GM23248 (cell line): ENCODE data around the gene OR1L4. TPM values are rescaled to one million over a fixed set of nuclear protein-coding genes. Genes with fewer than 3 reads are reported as not detected.

Source experiments
- DNase-seq: peaks from one replicate; pipeline ENCODE4 v3.0.0-alpha.2; 2015
- H2AFZ ChIP-seq: fragments of 200-600 bp; sonication (generic); 2 replicates; pipeline ENCODE4 v1.6.1; 2016; ENCODE audit warnings: antibody characterized with exemption
- H3F3A ChIP-seq: fragments of 200-600 bp; sonication (generic); 2 replicates; pipeline ENCODE4 v1.6.1; 2016; ENCODE audit warnings: mild to moderate bottlenecking, antibody characterized with exemption, mixed run types; ENCODE audit not compliant: insufficient read depth
- H3K27ac ChIP-seq: fragments of 200-600 bp; sonication (generic); 2 replicates; pipeline ENCODE4 v1.5.1; 2016; ENCODE audit warnings: mild to moderate bottlenecking
- H3K27me3 ChIP-seq: fragments of 200-600 bp; sonication (generic); replicated peaks from 2 replicates; pipeline ENCODE4 v1.6.1; 2016; ENCODE audit warnings: mild to moderate bottlenecking; ENCODE audit not compliant: insufficient read depth
- H3K36me3 ChIP-seq: fragments of 200-600 bp; sonication (generic); 2 replicates; pipeline ENCODE4 v1.6.1; 2016; ENCODE audit warnings: low read depth, mild to moderate bottlenecking
- H3K4me1 ChIP-seq: fragments of 200-600 bp; sonication (generic); 2 replicates; pipeline ENCODE4 v1.6.1; 2016; ENCODE audit warnings: mild to moderate bottlenecking; ENCODE audit not compliant: insufficient read depth
- H3K4me2 ChIP-seq: fragments of 200-600 bp; sonication (generic); one replicate; pipeline ENCODE4 v1.6.1; 2016; ENCODE audit warnings: mild to moderate bottlenecking; ENCODE audit not compliant: unreplicated experiment
- H3K4me3 ChIP-seq: fragments of 200-600 bp; sonication (generic); 2 replicates; pipeline ENCODE4 v1.5.1; 2016; ENCODE audit warnings: mild to moderate bottlenecking
- H3K79me2 ChIP-seq: fragments of 200-600 bp; sonication (generic); 2 replicates; pipeline ENCODE4 v1.6.1; 2016; ENCODE audit warnings: mild to moderate bottlenecking; ENCODE audit not compliant: insufficient read depth
- H3K9ac ChIP-seq: fragments of 200-600 bp; sonication (generic); 2 replicates; pipeline ENCODE4 v1.6.1; 2016; ENCODE audit warnings: mild to moderate bottlenecking
- H3K9me2 ChIP-seq: fragments of 200-600 bp; sonication (generic); 2 replicates; pipeline ENCODE4 v1.6.1; 2016; ENCODE audit warnings: mixed run types, mild to moderate bottlenecking, moderate library complexity; ENCODE audit not compliant: insufficient read depth
- H3K9me3 ChIP-seq: fragments of 200-600 bp; sonication (generic); one replicate; pipeline ENCODE4 v1.6.1; 2017; ENCODE audit warnings: low read depth
- H4K20me1 ChIP-seq: fragments of 200-600 bp; sonication (generic); 2 replicates; pipeline ENCODE4 v1.6.0; 2016; ENCODE audit not compliant: insufficient read depth
- EZH2 ChIP-seq: fragments of 200-600 bp; sonication (generic); IDR thresholded peaks from 2 replicates; pipeline ENCODE4 v1.6.1; 2018; ENCODE audit warnings: antibody characterized with exemption, mild to moderate bottlenecking; ENCODE audit not compliant: insufficient read depth, poor library complexity, severe bottlenecking
- EZH2phosphoT487 ChIP-seq: fragments of 200-600 bp; sonication (generic); IDR thresholded peaks from 2 replicates; pipeline ENCODE4 v1.6.1; 2018; ENCODE audit warnings: antibody characterized with exemption, moderate library complexity, mild to moderate bottlenecking, low read depth; ENCODE audit not compliant: insufficient read depth
- WGBS, 2 experiments: methylation state at CpG; one replicate each; pipeline ENCODE4 v1.1.6; 2015 to 2017; ENCODE audit warnings: low lambda C conversion rate in 2 of 2, low coverage in 1 of 2; ENCODE audit errors: missing lambda C conversion rate in 2 of 2; 5-methylcytosine and 5-hydroxymethylcytosine counted together
- in situ Hi-C: fragments of 300-500 bp; cut with MboI; formaldehyde crosslinking; loops from 2 replicates; pipeline ENCODE4 v1.15.0; 2020
- polyA plus RNA-seq: library from polyadenylated mRNA; unstranded; fragments of >200 nt; fragmentation: Nextera tagmentation; extraction: Ambion mirVana; gene quantifications from 2 replicates; pipeline ENCODE4 v1.2.1, GENCODE V29; 2016
- total RNA-seq: library from RNA; depleted of rRNA; stranded (reverse); fragments of >200 nt; shearing (Covaris generic); gene quantifications from 2 replicates; pipeline ENCODE4 v1.2.3, GENCODE V29; 2014; rRNA removed

The OR1L4 gene
- total RNA-seq: not detected in 2 replicates
- polyA plus RNA-seq: not detected in 2 replicates

- H3K9ac ChIP-seq: no peak within 1 kb of the TSS
- H3K4me2 ChIP-seq: no peak within 1 kb of the TSS
- no peak within 1 kb of the TSS for H3K27ac ChIP-seq
- H3K4me1 ChIP-seq: no peaks in the 10 kb centered on the region
- no peaks in the 10 kb centered on the region for H3K79me2 ChIP-seq
- TF ChIP-seq EZH2 (no peak), EZH2phosphoT487 (no peak)
- H3K9me2 ChIP-seq: no peaks in the 10 kb centered on the region
- no peak within 1 kb of the TSS for H3K4me3 ChIP-seq
- in situ Hi-C loops: no loop called here
- no peaks in the 10 kb centered on the region for H3F3A ChIP-seq
- H3K27me3 ChIP-seq: no peaks in the 10 kb centered on the region
- H2AFZ ChIP-seq: no peak within 1 kb of the TSS
- no peaks in the 10 kb centered on the region for H3K36me3 ChIP-seq
- peaks cover 7% of the 10 kb centered on the region for H3K9me3 ChIP-seq
- WGBS, 2 experiments: 26 to 56% methylated on average over 1 of the region's 1 CpG
- DNase-seq: no peak
- H4K20me1 ChIP-seq: no peaks in the 10 kb centered on the region
Observed at GRCh38 chr9:122723690-122724089, at the start of gene OR1L4. Gene OR1L4 (plus strand): TSS chr9:122723990. CDS start chr9:122723990, 0 bp downstream.

- Histone ChIP-seq H3K27ac (no peak overlapping the region), H3K9me2 (no peaks in the 10 kb centered on the region), H3K9me3 (no peaks in the 10 kb centered on the region), H3K9ac (no peak overlapping the region), H3F3A (no peaks in the 10 kb centered on the region), H3K4me3 (no peak overlapping the region), H3K36me3 (no peaks in the 10 kb centered on the region), H3K27me3 (no peaks in the 10 kb centered on the region), H3K79me2 (no peaks in the 10 kb centered on the region), H4K20me1 (no peaks in the 10 kb centered on the region), H3K4me1 (no peaks in the 10 kb centered on the region), H3K4me2 (no peak overlapping the region), H2AFZ (no peak overlapping the region)
- TF ChIP-seq EZH2phosphoT487 (no peak), EZH2 (no peak)
- in situ Hi-C loops: no loop called here
- peak; percentile 1 for DNase-seq
Observed at GRCh38 chr9:122684851-122685250, 38.9 kb upstream of the OR1L4 start.

GRCh38 chr9:122695696-122696095 is 28.1 kb upstream of the OR1L4 start:
- in situ Hi-C loops: no loop called here
- 83 to 92% methylated on average over 1 of the region's 1 CpG for WGBS, 2 experiments

GRCh38 chr9:122718038-122718437 is 5.8 kb upstream of the OR1L4 start:
- no peaks in the 10 kb centered on the region for H3K27me3 ChIP-seq
- no peaks in the 10 kb centered on the region for H3K4me1 ChIP-seq
- H3K79me2 ChIP-seq: no peaks in the 10 kb centered on the region
- H3K4me2 ChIP-seq: no peak overlapping the region
- TF ChIP-seq EZH2phosphoT487: no peak
- no peak for TF ChIP-seq EZH2
- no peak for DNase-seq
- no peaks in the 10 kb centered on the region for H3K9me3 ChIP-seq
- H2AFZ ChIP-seq: no peak overlapping the region
- H4K20me1 ChIP-seq: no peaks in the 10 kb centered on the region
- no peak overlapping the region for H3K9ac ChIP-seq
- no peaks in the 10 kb centered on the region for H3K9me2 ChIP-seq
- H3K27ac ChIP-seq: no peak overlapping the region
- in situ Hi-C loops: no loop called here
- 44 to 46% methylated on average over 7 of the region's 7 CpGs for WGBS, 2 experiments
- no peaks in the 10 kb centered on the region for H3K36me3 ChIP-seq
- H3F3A ChIP-seq: no peaks in the 10 kb centered on the region
- H3K4me3 ChIP-seq: no peak overlapping the region

More at GRCh38 chr9:122695696-122696095, 28.1 kb upstream of the OR1L4 start:
- no peak overlapping the region for H3K4me3 ChIP-seq
- TF ChIP-seq EZH2 (no peak), EZH2phosphoT487 (no peak)
- H3K9me3 ChIP-seq: no peaks in the 10 kb centered on the region
- no peak overlapping the region for H3K9ac ChIP-seq
- DNase-seq: peak; percentile 45
- H3K36me3 ChIP-seq: no peaks in the 10 kb centered on the region
- no peaks in the 10 kb centered on the region for H4K20me1 ChIP-seq
- H3K4me2 ChIP-seq: no peak overlapping the region
- H3F3A ChIP-seq: no peaks in the 10 kb centered on the region
- H3K27ac ChIP-seq: no peak overlapping the region
- H3K9me2 ChIP-seq: no peaks in the 10 kb centered on the region
- no peaks in the 10 kb centered on the region for H3K4me1 ChIP-seq
- H3K27me3 ChIP-seq: no peaks in the 10 kb centered on the region
- no peaks in the 10 kb centered on the region for H3K79me2 ChIP-seq
- no peak overlapping the region for H2AFZ ChIP-seq

- Histone ChIP-seq H3K79me2 (no peaks in the 10 kb centered on the region), H4K20me1 (no peaks in the 10 kb centered on the region), H3K27ac (no peak overlapping the region), H3K4me2 (no peak overlapping the region), H3K9ac (no peak overlapping the region), H2AFZ (no peak overlapping the region), H3K36me3 (no peaks in the 10 kb centered on the region), H3K9me3 (no peaks in the 10 kb centered on the region), H3K4me3 (no peak overlapping the region), H3K9me2 (no peaks in the 10 kb centered on the region), H3K27me3 (no peaks in the 10 kb centered on the region), H3F3A (no peaks in the 10 kb centered on the region), H3K4me1 (no peaks in the 10 kb centered on the region)
- in situ Hi-C loops: no loop called here
- WGBS, 2 experiments: 40 to 43% methylated on average over 4 of the region's 4 CpGs
- TF ChIP-seq EZH2phosphoT487 (no peak), EZH2 (no peak)
- DNase-seq: no peak
Observed at GRCh38 chr9:122719218-122719617, 4.6 kb upstream of the OR1L4 start.
